Fibroblast of pulmonary artery (primary cell): ENCODE data around the gene PLS1.

Source experiments
- DNase-seq: peaks from one replicate; pipeline ENCODE4 v3.0.0-alpha.2; 2010; ENCODE audit warnings: low read depth
- H3K4me3 ChIP-seq: replicated peaks from 2 replicates; pipeline ENCODE4 v1.5.1; 2011; ENCODE audit warnings: low read depth, mild to moderate bottlenecking, control low read depth, low read length, moderate library complexity
- TF ChIP-seq, protein P1 (sequence below): IDR thresholded peaks from 2 replicates; pipeline ENCODE4 v1.5.1; 2011; ENCODE audit warnings: mild to moderate bottlenecking, control low read depth, low read length, inconsistent platforms; ENCODE audit errors: missing control alignments

The PLS1 gene

GRCh38 chr3:142613491-142613890, 17.3 kb downstream of the PLS1 start:
- no peak overlapping the region for H3K4me3 ChIP-seq
- no peak for DNase-seq
- TF ChIP-seq, protein P1, sequence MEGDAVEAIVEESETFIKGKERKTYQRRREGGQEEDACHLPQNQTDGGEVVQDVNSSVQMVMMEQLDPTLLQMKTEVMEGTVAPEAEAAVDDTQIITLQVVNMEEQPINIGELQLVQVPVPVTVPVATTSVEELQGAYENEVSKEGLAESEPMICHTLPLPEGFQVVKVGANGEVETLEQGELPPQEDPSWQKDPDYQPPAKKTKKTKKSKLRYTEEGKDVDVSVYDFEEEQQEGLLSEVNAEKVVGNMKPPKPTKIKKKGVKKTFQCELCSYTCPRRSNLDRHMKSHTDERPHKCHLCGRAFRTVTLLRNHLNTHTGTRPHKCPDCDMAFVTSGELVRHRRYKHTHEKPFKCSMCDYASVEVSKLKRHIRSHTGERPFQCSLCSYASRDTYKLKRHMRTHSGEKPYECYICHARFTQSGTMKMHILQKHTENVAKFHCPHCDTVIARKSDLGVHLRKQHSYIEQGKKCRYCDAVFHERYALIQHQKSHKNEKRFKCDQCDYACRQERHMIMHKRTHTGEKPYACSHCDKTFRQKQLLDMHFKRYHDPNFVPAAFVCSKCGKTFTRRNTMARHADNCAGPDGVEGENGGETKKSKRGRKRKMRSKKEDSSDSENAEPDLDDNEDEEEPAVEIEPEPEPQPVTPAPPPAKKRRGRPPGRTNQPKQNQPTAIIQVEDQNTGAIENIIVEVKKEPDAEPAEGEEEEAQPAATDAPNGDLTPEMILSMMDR: no peak

DNA sequence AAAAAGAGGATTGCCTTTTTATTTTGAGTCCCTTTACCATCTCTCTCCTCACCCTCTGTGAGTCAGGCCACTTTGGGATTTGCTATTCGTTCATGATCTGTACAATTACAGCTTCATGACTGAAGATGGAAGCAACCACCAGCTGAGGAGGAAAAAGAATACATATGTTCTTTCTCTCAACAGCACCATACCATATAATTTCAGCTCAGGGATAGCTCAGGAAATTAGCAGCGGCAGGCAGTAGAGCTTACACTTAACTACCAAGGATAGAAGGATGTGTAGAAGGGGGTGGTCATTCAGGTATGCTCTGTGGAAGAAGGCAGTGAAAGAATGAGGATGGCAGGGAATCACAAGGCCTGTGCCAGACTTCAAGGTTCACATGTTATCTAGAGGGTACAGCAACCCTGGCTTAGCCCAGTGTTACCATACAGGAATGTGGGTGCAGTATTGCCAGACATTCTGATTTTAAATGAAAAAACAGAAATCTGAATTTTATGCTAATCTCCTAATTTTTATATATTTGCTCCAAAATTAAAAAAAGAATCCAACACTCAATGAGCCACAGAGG, 17.9 kb downstream of the PLS1 start:
- no peak overlapping the region for H3K4me3 ChIP-seq
- TF ChIP-seq, protein P1: no peak
- no peak for DNase-seq

GRCh38 chr3:142615171-142615570, 19.0 kb downstream of the PLS1 start:
- TF ChIP-seq, protein P1: no peak
- H3K4me3 ChIP-seq: no peak overlapping the region
- no peak for DNase-seq

DNA sequence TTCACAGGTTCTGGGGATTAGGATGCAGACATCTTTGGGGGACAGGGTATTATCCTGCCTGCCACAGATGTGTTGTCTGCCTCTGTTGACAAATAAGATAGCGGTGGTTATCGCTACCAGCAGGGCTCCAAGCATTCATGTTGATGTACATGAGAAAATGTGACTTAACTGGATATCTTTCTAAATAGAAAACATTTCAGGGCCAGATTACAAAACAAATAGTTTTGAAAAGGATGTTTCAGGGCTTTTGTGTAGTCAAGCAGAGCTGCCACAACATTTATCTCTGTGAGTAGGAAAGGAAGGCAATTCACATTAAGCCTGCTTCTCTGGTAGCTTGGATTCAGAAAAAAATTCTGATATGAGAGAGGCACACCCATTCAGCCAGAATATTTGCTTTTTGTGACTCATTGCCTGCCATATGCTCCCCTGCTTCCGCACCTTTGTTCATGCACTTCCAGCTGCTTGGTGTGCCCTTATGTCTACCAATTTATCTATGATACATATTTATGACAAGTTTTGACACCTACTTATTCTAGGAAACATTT, 22.8 kb downstream of the PLS1 start:
- peak; percentile 13 for DNase-seq
- H3K4me3 ChIP-seq: no peak overlapping the region
- TF ChIP-seq, protein P1: no peak

DNA sequence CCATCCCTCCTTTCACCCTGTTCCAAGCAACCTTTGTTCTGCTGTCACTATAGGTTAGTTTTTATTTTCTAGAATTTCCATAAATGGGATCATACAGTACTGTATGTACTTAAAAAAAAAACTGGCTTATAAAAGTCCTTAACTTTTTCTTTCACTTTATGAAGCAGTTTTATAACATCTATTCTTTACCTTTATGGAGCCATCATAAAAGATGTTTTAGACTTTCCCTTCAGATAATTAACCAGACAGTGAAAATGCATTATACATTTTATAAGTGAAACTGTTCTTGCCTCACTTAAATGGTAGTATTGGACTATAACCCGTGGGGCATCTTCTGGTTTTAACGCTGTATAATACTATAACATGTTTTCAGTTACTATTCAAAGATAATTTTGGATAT, 26.2 kb downstream of the PLS1 start:
- H3K4me3 ChIP-seq: no peak overlapping the region
- no peak for DNase-seq
- TF ChIP-seq, protein P1: no peak

- no peak for DNase-seq
- TF ChIP-seq, protein P1: no peak
- H3K4me3 ChIP-seq: no peak overlapping the region
Observed at GRCh38 chr3:142623194-142623593, 27.0 kb downstream of the PLS1 start.
